CD8-positive, alpha-beta memory T cell (primary cell): ENCODE data around the gene RNF5. TPM values are rescaled to one million over a fixed set of nuclear protein-coding genes. Genes with fewer than 3 reads are reported as not detected.
A peak's percentile ranks its signal among the peaks of the same experiment; 100 is the strongest.

ENCODE experiments used
- CTCF ChIA-PET: fragments of 350-600 bp; sonication (Branson Sonifier 250); formaldehyde crosslinking; loops from one replicate; lab custom pipeline; 2021; ENCODE audit warnings: antibody characterized with exemption; lab: Charles Lee
- POLR2A ChIA-PET: fragments of 350-600 bp; sonication (Branson Sonifier 250); formaldehyde crosslinking; loops from one replicate; lab custom pipeline; 2021; ENCODE audit warnings: antibody characterized with exemption; lab: Charles Lee
- DNase-seq, 5 donors: peaks; one replicate each; pipeline versions ENCODE4 v3.0.0 to v3.0.0-alpha.2; 2020 to 2022; ENCODE audit warnings: mixed read lengths in 1 of 5
- H3K27ac ChIP-seq: one replicate; pipeline ENCODE4 v1.7.0; 2013; ENCODE audit warnings: low read depth, mild to moderate bottlenecking, low read length, moderate library complexity
- H3K27me3 ChIP-seq: 2 replicates; pipeline ENCODE4 v1.7.0; 2013; ENCODE audit warnings: low read length, mild to moderate bottlenecking; ENCODE audit not compliant: insufficient read depth, poor library complexity, severe bottlenecking
- H3K36me3 ChIP-seq: 2 replicates; pipeline ENCODE4 v1.7.0; 2013; ENCODE audit warnings: mild to moderate bottlenecking, low read length, moderate library complexity; ENCODE audit not compliant: insufficient read depth
- H3K4me1 ChIP-seq: 2 replicates; pipeline ENCODE4 v1.7.0; 2013; ENCODE audit warnings: mild to moderate bottlenecking, low read length, moderate library complexity; ENCODE audit not compliant: insufficient read depth
- H3K4me3 ChIP-seq: 2 replicates; pipeline ENCODE4 v1.7.0; 2013; ENCODE audit warnings: mild to moderate bottlenecking, low read length
- H3K9me3 ChIP-seq: 2 replicates; pipeline ENCODE4 v1.7.0; 2013; ENCODE audit warnings: mild to moderate bottlenecking, low read length
- H3K27ac Mint-ChIP-seq, 8 donors: one replicate each; pipeline ENCODE4 v1.8.0; 2020 to 2021; ENCODE audit warnings: mixed read lengths in 8 of 8, mild to moderate bottlenecking in 6 of 8, inconsistent platforms in 3 of 8, moderate library complexity in 3 of 8
- H3K27me3 Mint-ChIP-seq, 2 donors: one replicate each; pipeline ENCODE4 v1.8.0; 2020 to 2021; ENCODE audit warnings: mixed read lengths in 2 of 2, mild to moderate bottlenecking in 1 of 2, moderate library complexity in 1 of 2
- H3K36me3 Mint-ChIP-seq, 3 donors: one replicate each; pipeline ENCODE4 v1.8.0; 2020 to 2021; ENCODE audit warnings: mixed read lengths in 3 of 3, inconsistent platforms in 1 of 3, mild to moderate bottlenecking in 1 of 3
- H3K4me1 Mint-ChIP-seq, 3 donors: one replicate each; pipeline ENCODE4 v1.8.0; 2020 to 2021; ENCODE audit warnings: mixed read lengths in 3 of 3, inconsistent platforms in 1 of 3, mild to moderate bottlenecking in 1 of 3
- H3K4me3 Mint-ChIP-seq, 7 donors: one replicate each; pipeline ENCODE4 v1.8.0; 2020 to 2021; ENCODE audit warnings: mixed read lengths in 7 of 7, mild to moderate bottlenecking in 6 of 7, moderate library complexity in 4 of 7, inconsistent platforms in 2 of 7
- H3K9me3 Mint-ChIP-seq, 5 donors: one replicate each; pipeline ENCODE4 v1.8.0; 2020 to 2022; ENCODE audit warnings: mixed read lengths in 5 of 5, mild to moderate bottlenecking in 3 of 5, moderate library complexity in 2 of 5, inconsistent platforms in 1 of 5
- polyA plus RNA-seq: library from polyadenylated mRNA; unstranded; fragments of 300-500 nt; fragmentation: Illumina TruSeq; gene quantifications from one replicate; pipeline ENCODE4 v1.2.3, GENCODE V29; 2021
- total RNA-seq, 2 experiments: library from RNA; stranded (reverse); gene quantifications; one replicate each; pipeline ENCODE4 v1.2.3, GENCODE V29; 2021

Gene RNF5
- total and polyA plus RNA-seq, 3 experiments from 2014 or later: 52.7 to 110 (median 52.9) TPM

DNA sequence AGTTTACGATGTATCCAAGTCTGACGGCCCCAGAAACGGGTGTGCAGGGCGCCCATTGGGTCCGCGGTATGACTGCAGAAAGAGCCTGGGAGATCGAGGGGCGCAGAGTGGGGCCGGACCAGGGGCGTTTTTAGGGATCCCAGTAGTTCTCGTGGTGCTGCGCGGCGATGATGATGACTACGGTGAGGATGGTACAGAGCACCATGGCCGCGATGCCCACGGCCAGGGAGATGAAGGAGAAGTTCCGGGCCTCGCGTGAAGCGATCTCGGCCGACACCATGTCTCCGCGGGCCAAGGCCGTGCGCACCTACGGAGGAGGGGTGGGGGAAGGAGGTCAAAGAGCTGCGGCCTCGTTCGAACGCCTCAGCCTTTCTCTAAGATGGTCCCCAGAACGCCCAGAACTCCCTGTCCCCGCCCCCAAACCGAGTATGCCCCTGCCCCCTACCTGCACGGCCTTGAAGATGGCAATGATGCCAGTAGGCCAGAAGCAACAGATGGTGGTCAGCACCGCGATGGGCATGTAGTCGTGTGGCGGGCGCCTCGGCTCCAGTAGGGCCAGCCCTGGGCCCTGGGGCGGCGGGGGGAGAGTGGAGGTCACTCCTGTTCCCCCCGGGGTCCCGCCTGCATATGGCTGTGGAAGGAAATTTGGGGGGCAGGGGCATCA lies 29.0 kb upstream of the RNF5 start:
- ChIA-PET POLR2A (no interaction called here), CTCF (interaction anchor here (1.1 to 2.0 kb wide), 3 partner anchors 11 to 46 kb away, joined by 3 to 9 read pairs (median 5); no protein-coding TSS in a partner anchor)
- H3K9me3 Mint-ChIP-seq: peaks cover 0 to 8% (median 0%) of the 10 kb centered on the region in 5 donors
- peaks cover 0 to 8% (median 4%) of the 10 kb centered on the region in 3 donors for H3K36me3 Mint-ChIP-seq
- H3K4me3 ChIP-seq: no peak overlapping the region
- H3K27ac ChIP-seq: no peak overlapping the region
- peak overlapping the region; percentile 80 to 89 (median 84) for H3K4me3 Mint-ChIP-seq
- H3K9me3 ChIP-seq: no peaks in the 10 kb centered on the region
- peaks cover 14% of the 10 kb centered on the region for H3K4me1 ChIP-seq
- DNase-seq: no peak
- peaks cover 29 to 47% of the 10 kb centered on the region in 2 donors for H3K27me3 Mint-ChIP-seq
- H3K36me3 ChIP-seq: no peaks in the 10 kb centered on the region
- peak overlapping the region; percentile 28 to 88 (median 68) for H3K27ac Mint-ChIP-seq
- H3K27me3 ChIP-seq: no peaks in the 10 kb centered on the region
- peaks cover 39 to 58% (median 54%) of the 10 kb centered on the region in 3 donors for H3K4me1 Mint-ChIP-seq

DNA sequence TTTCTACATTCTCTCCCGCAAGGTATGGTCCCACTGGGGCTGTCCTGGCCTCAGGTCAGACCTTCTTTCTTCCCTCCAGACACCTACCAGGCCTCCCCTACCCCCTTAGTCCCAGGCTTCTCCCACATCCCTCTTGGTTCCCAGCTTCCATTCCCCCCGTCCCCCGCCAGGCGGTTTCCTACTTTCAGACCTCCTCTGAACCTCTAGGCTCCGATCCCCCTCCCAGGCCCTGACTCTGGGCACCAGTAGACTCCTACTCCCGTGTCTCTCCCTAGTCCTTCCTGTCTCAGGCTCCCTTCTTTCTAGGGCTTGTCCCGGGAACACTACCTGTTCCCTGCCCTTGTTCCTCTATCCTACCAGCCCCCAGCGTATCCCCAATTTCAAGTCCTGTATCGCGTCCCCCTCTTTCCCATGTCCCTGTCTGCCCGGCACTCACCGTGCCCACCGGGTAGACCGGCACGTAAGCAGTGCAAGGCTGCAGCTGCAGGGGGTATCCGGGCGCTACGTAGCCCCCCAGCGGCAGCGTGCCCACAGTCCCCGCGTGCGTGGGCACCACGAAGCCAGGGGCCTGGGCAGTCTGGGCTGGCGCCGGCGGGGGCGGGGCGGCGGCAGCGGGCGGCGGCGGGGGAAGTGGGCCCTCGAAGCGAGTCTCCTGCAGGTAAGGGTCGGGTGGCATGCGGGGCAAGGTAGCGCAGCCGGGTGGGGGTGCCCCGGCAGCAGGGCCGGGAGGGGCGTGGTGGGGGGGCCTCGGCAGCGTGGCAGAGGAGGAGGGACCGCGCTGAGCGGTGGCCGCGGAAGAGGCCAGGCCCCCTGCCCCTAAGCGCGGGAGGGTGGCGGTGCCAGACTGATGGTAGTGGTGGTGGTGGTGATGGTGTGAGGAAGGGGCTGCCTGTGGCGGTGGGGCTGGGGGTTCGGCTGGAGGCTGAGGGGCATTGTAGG lies 28.0 kb upstream of the RNF5 start:
- CTCF ChIA-PET: interaction anchor here (1.1 kb wide), 1 partner anchor 45 kb away, joined by 3 read pairs; no protein-coding TSS in a partner anchor

DNA sequence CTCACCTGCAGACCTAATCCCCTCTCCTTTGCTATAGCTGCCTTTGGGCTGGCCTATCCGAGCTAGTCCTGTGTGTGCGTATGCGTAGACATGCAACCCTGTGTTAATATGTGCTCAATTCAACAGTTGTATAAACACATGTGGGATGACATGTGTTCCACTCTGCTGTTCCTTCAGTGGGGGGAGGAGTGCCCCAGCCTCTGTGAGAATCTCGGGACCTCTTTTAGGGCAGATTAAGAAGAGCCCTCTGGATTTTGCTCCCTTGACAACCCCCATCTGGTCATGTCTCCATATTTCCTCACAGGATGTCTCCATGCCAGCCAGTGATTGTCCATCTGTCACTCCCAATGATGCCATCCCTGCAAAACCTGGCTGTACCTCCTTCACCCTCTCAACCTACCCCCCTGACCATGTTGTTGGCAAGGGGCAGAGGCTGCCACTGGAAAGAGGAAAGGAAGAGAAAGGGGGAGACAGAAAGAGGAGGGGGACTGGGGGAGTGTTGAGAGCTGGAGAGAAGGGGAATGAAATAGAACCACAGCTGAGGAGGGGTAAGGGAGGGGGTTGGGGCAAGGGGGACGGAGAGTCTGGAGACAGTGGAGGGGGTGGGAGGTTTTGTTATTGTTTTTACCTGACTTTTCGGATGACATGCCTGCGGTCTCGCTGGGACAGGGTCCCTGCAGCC lies 26.9 kb upstream of the RNF5 start:
- Histone ChIP-seq H3K4me1 (peaks cover 27% of the 10 kb centered on the region), H3K4me3 (peak overlapping the region; percentile 17), H3K36me3 (peaks cover 2% of the 10 kb centered on the region), H3K27me3 (no peaks in the 10 kb centered on the region), H3K27ac (no peak overlapping the region), H3K9me3 (no peaks in the 10 kb centered on the region)
- peaks cover 52 to 75% (median 63%) of the 10 kb centered on the region in 3 donors for H3K4me1 Mint-ChIP-seq
- H3K27me3 Mint-ChIP-seq: peaks cover 25 to 40% of the 10 kb centered on the region in 2 donors
- no peak for DNase-seq
- peaks cover 0 to 11% (median 8%) of the 10 kb centered on the region in 3 donors for H3K36me3 Mint-ChIP-seq
- POLR2A ChIA-PET: interaction anchor here (0.6 kb wide), 1 partner anchor 80 kb away, joined by 5 read pairs; no protein-coding TSS in a partner anchor
- H3K9me3 Mint-ChIP-seq: peaks cover 0 to 8% (median 0%) of the 10 kb centered on the region in 5 donors
- peak overlapping the region in 5 of 8 donors; percentile 22 to 83 (median 51) for H3K27ac Mint-ChIP-seq
- H3K4me3 Mint-ChIP-seq: peak overlapping the region in 6 of 7 donors; percentile 8 to 74 (median 26)
- CTCF ChIA-PET: interaction anchor here (0.6 to 1.9 kb wide), 5 partner anchors 19 to 1368 kb away, joined by 3 to 4 read pairs (median 3); no protein-coding TSS in a partner anchor

More for the DNA sequence above, 28.0 kb upstream of the RNF5 start:
- peaks cover 0 to 8% (median 0%) of the 10 kb centered on the region in 5 donors for H3K9me3 Mint-ChIP-seq
- Histone ChIP-seq H3K27ac (no peak overlapping the region), H3K27me3 (no peaks in the 10 kb centered on the region), H3K4me3 (no peak overlapping the region), H3K9me3 (no peaks in the 10 kb centered on the region), H3K36me3 (no peaks in the 10 kb centered on the region), H3K4me1 (peaks cover 21% of the 10 kb centered on the region)
- H3K4me3 Mint-ChIP-seq: peak overlapping the region in 6 of 7 donors; percentile 14 to 82 (median 26)
- peaks cover 29 to 47% of the 10 kb centered on the region in 2 donors for H3K27me3 Mint-ChIP-seq
- H3K27ac Mint-ChIP-seq: peak overlapping the region in 3 of 8 donors; percentile 33 to 72 (median 36)
- DNase-seq: no peak
- POLR2A ChIA-PET: no interaction called here
- peaks cover 47 to 68% (median 64%) of the 10 kb centered on the region in 3 donors for H3K4me1 Mint-ChIP-seq
- H3K36me3 Mint-ChIP-seq: peaks cover 0 to 9% (median 8%) of the 10 kb centered on the region in 3 donors

DNA sequence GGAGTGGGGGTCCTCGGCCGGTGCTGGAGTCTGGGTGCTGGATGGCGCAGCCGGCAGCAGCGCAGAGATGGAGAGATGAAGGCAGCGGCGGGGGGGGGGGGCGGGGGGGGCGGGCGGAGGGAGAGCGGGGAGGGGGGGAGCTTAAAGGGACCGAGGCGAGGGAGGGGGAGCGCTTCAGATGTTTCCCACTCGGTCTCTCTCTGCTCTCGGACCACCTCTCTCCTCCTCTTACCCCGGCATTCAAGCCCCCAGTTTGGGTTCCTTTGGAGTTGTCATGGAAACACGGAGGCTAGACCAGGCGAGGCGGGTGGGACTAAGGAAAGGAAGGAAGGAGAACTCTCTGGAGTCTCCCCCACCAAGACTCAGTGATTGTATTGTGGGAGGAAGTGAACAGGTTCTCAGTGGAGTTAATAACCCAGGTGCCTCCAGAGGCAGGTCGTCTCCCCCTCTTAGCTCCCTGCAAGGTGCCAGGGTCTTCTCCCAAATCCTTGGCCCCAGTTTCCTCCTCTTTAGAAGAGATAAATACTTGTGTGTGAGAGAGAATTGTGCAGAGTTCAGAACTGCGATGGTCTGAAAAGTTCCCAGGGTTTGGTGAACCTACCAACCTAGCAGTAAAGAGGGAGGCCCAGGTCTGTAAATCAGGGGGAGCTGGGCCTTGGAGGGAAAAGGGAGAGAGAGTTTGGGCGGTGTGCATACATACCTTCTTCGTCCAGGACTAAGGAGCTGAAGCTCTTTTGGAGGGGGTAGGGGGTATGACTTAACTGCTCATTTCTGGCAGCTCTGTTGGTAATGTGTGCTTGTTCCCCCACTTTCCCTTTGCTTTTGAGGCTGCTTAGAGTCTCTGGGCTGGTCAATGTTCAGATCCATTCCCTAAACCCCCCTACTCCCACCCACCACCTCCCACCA lies 26.1 kb upstream of the RNF5 start, which contains the start of gene PRRT1:
Gene PRRT1 (minus strand): TSS at position 77 of the 906 bp plus-strand sequence. CDS start 112 bp downstream, outside the sequence.
- Histone ChIP-seq H3K9me3 (no peaks in the 10 kb centered on the region), H3K27ac (peak within 1 kb of the TSS; percentile 82), H3K4me3 (peak within 1 kb of the TSS; percentile 44), H3K27me3 (no peaks in the 10 kb centered on the region), H3K4me1 (peaks cover 27% of the 10 kb centered on the region), H3K36me3 (peaks cover 6% of the 10 kb centered on the region)
- peaks cover 0 to 11% (median 8%) of the 10 kb centered on the region in 3 donors for H3K36me3 Mint-ChIP-seq
- peak in 1 of 5 donors; percentile 36 for DNase-seq
- H3K9me3 Mint-ChIP-seq: peaks cover 0 to 6% (median 0%) of the 10 kb centered on the region in 5 donors
- peaks cover 50 to 77% (median 58%) of the 10 kb centered on the region in 3 donors for H3K4me1 Mint-ChIP-seq
- POLR2A ChIA-PET: no interaction called here
- peak within 1 kb of the TSS in 7 of 8 donors; percentile 36 to 91 (median 85) for H3K27ac Mint-ChIP-seq
- H3K4me3 Mint-ChIP-seq: peak within 1 kb of the TSS; percentile 23 to 98 (median 74)
- peaks cover 23 to 34% of the 10 kb centered on the region in 2 donors for H3K27me3 Mint-ChIP-seq
- CTCF ChIA-PET: interaction anchor here (0.6 to 1.9 kb wide), 7 partner anchors 19 to 1367 kb away, joined by 3 to 4 read pairs (median 3); no protein-coding TSS in a partner anchor

DNA sequence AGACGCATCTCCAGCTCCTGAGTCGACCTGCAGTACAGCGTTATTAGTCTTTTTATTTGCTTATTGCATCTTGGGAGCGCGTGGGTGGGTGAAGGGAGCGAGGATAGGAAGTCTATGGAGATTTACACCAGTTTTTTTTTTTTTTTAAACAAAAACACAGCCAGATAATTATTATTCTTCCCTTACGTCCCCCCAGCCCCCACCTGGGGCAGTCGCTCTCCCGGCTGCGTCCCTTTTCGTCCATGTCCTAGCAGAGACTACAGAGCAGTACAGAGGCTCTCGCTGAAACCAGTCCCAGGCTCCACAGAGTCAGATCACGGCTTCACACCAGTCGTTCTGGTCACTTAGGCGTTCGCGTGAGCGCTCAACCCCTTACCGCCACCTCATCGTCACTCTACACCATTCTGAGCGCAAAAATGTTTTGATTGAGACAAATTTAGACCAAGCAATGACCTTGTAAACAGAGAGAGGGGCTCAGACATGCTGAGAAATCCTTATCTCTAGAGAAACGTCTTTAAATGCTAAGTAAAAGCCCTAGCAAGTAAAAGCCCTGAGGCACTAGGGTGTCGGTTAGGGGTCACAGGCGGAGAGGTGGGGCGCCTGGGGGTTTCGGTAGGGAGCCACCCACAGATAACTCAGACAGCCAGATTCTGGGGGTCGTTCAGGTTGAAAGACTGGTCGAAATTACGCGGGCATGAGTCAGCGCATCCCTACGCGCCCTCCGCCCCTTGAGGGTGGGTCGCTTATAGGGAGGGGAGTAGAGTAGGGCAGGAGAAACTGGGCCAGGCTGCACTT lies 25.2 kb upstream of the RNF5 start:
- ChIA-PET POLR2A (no interaction called here), CTCF (interaction anchor here (0.9 to 1.9 kb wide), 4 partner anchors 24 to 67 kb away, joined by 3 to 4 read pairs (median 4); no protein-coding TSS in a partner anchor)
- Histone ChIP-seq H3K27me3 (no peaks in the 10 kb centered on the region), H3K4me3 (no peak overlapping the region), H3K9me3 (no peaks in the 10 kb centered on the region), H3K36me3 (peaks cover 11% of the 10 kb centered on the region), H3K4me1 (peaks cover 27% of the 10 kb centered on the region), H3K27ac (peak overlapping the region; percentile 82)
- peaks cover 21 to 28% of the 10 kb centered on the region in 2 donors for H3K27me3 Mint-ChIP-seq
- H3K36me3 Mint-ChIP-seq: peaks cover 6 to 18% (median 10%) of the 10 kb centered on the region in 3 donors
- H3K9me3 Mint-ChIP-seq: peaks cover 0 to 3% (median 0%) of the 10 kb centered on the region in 5 donors
- H3K4me3 Mint-ChIP-seq: peak overlapping the region; percentile 59 to 98 (median 73)
- DNase-seq: no peak
- H3K4me1 Mint-ChIP-seq: peaks cover 44 to 70% (median 50%) of the 10 kb centered on the region in 3 donors
- peak overlapping the region; percentile 81 to 97 (median 86) for H3K27ac Mint-ChIP-seq
